ENCODE measurements around the gene INVS.

INVS gene

DNA sequence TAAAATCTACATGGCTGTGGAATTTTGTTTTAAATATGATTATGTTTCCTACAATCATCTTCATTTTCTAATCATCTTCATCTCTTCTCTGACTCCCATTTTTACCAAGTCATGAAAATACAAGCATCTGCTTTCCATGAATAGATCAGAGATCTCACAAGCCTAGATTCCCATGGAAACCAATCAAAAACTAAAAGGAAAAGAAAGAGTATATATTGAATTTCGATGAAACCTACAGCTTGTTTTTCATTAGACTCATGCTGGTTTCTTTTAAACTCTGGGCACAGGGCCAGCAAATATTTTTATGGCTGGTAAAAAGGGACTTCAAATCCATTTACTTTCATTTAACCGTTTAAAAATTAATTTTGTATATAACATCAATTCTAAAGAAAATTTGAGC lies 51.2 kb downstream of the INVS start:
- TF ChIP-seq FOXM1 (IDR thresholded peaks at IDR 0.05; ENCODE audit: borderline replicate concordance, low read depth) (no peak), NFIC (IDR thresholded peaks at IDR 0.05) (0 out of 2 replicates have a peak, but pooled peaks have one; percentile 6)

DNA sequence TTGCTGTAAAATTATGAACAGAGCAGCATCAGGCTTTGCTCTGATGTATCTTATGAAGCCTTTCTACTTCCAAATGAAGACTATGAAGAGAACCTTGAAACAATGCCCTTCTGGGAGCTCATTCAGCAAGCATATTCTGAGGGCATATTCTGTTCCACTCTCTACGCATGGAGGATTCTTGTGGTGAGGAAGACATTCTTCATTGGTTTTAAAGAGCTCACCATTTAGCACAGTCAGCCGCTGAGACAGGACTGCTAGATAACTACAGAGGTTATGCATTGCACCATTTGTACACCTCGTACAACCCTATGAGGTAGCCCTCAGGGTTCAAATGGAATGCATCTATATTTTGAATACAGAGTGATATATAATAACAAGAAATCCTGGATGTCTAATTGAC lies 61.0 kb downstream of the INVS start:
- TF ChIP-seq TAF1 (IDR thresholded peaks at IDR 0.05; ENCODE audit: low read depth) (no peak), CEBPB (IDR thresholded peaks at IDR 0.05) (no peak)

- TF ChIP-seq, protein P1, sequence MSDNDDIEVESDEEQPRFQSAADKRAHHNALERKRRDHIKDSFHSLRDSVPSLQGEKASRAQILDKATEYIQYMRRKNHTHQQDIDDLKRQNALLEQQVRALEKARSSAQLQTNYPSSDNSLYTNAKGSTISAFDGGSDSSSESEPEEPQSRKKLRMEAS (IDR thresholded peaks at IDR 0.05): no peak
- no peak for TF ChIP-seq TEAD4 (IDR thresholded peaks at IDR 0.05)
- no peak for TF ChIP-seq FOXM1 (IDR thresholded peaks at IDR 0.05; ENCODE audit: borderline replicate concordance, low read depth)
- TF ChIP-seq TAF1 (IDR thresholded peaks at IDR 0.05; ENCODE audit: low read depth): no peak
- TF ChIP-seq YY1 (IDR thresholded peaks at IDR 0.05; ENCODE audit: low read depth): no peak
- no peak for TF ChIP-seq USF1 (IDR thresholded peaks at IDR 0.05)
- TF ChIP-seq CEBPB (IDR thresholded peaks at IDR 0.05): no peak
- no peak for TF ChIP-seq RAD21 (IDR thresholded peaks at IDR 0.05; ENCODE audit: low read depth)
- no peak for TF ChIP-seq EGR1 (IDR thresholded peaks at IDR 0.05)
- TF ChIP-seq, protein P2, sequence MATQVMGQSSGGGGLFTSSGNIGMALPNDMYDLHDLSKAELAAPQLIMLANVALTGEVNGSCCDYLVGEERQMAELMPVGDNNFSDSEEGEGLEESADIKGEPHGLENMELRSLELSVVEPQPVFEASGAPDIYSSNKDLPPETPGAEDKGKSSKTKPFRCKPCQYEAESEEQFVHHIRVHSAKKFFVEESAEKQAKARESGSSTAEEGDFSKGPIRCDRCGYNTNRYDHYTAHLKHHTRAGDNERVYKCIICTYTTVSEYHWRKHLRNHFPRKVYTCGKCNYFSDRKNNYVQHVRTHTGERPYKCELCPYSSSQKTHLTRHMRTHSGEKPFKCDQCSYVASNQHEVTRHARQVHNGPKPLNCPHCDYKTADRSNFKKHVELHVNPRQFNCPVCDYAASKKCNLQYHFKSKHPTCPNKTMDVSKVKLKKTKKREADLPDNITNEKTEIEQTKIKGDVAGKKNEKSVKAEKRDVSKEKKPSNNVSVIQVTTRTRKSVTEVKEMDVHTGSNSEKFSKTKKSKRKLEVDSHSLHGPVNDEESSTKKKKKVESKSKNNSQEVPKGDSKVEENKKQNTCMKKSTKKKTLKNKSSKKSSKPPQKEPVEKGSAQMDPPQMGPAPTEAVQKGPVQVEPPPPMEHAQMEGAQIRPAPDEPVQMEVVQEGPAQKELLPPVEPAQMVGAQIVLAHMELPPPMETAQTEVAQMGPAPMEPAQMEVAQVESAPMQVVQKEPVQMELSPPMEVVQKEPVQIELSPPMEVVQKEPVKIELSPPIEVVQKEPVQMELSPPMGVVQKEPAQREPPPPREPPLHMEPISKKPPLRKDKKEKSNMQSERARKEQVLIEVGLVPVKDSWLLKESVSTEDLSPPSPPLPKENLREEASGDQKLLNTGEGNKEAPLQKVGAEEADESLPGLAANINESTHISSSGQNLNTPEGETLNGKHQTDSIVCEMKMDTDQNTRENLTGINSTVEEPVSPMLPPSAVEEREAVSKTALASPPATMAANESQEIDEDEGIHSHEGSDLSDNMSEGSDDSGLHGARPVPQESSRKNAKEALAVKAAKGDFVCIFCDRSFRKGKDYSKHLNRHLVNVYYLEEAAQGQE (IDR thresholded peaks at IDR 0.05; ENCODE audit: low read depth): no peak
- no peak for TF ChIP-seq CREB1 (IDR thresholded peaks at IDR 0.05; ENCODE audit: low read depth)
- TF ChIP-seq EP300 (IDR thresholded peaks at IDR 0.05; ENCODE audit: borderline replicate concordance): no peak
- TF ChIP-seq ZBTB7A (IDR thresholded peaks at IDR 0.05; ENCODE audit: low read depth): no peak
- TF ChIP-seq TCF12 (IDR thresholded peaks at IDR 0.05; ENCODE audit: low read depth): no peak
- TF ChIP-seq NFIC (IDR thresholded peaks at IDR 0.05): no peak
Measured at GRCh38 chr9:100167176-100167575, 68.1 kb downstream of the INVS start.

DNA sequence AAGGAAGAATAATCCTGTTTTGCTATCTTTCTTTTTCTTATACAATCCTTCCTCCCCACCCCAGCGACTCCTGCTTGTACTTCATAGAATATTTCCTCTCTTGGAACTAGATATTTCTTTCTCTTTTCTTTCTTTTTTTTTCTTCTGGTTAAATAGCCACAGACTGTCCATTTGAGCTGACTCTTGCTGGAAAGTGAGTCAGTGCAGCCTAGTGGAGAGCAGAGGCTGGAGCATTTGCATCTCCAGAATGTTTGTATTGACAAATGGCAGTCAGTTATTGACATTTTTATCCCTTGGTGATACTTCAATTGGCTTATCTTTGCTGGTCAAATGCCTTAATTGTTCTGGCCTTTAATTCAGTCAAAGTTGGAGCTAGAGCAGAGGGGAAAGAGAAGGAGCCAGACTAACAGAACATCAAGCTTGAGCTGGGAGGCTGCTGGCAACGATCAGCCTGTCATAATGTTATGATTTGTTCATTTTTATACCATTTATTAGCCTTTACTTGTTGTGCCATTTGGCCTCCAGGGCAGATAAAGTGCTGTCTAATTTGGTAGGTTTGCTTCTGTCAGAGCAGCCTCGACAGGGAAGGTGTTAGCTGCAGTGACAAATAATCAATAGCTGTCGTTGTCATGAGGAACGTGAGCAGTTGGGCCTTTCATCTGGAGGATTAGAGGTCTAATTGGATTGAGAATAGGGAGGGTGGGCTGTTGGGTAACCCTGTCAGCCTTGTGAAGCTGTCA lies 69.0 kb downstream of the INVS start:
- TF ChIP-seq, protein P1 (IDR thresholded peaks at IDR 0.05): no peak
- no peak for TF ChIP-seq TEAD4 (IDR thresholded peaks at IDR 0.05)
- no peak for TF ChIP-seq TAF1 (IDR thresholded peaks at IDR 0.05; ENCODE audit: low read depth)
- TF ChIP-seq USF1 (IDR thresholded peaks at IDR 0.05): no peak
- no peak for TF ChIP-seq NFIC (IDR thresholded peaks at IDR 0.05)
- no peak for TF ChIP-seq YY1 (IDR thresholded peaks at IDR 0.05; ENCODE audit: low read depth)
- TF ChIP-seq EGR1 (IDR thresholded peaks at IDR 0.05): no peak
- no peak for TF ChIP-seq TCF12 (IDR thresholded peaks at IDR 0.05; ENCODE audit: low read depth)
- TF ChIP-seq ZBTB7A (IDR thresholded peaks at IDR 0.05; ENCODE audit: low read depth): no peak
- TF ChIP-seq EP300 (IDR thresholded peaks at IDR 0.05; ENCODE audit: borderline replicate concordance): no peak
- no peak for TF ChIP-seq CREB1 (IDR thresholded peaks at IDR 0.05; ENCODE audit: low read depth)

DNA sequence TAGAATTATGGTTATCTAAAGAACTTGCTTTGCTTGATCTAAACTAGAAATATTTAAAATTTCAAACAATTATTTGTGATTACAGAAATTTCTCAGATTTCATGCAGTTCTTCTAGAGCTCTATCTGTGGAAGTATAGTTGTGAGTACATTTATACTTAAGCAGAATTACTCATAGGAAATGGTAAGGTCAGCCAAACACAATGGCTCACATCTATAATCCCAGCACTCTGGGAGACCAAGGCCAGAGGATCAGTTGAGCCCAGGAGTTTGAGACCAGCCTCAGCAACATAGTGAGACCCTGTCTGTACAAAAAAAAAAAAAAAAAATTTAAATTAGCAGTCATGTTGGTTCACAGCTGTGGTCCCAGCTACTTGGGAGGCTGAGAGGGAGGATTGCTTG lies 71.0 kb downstream of the INVS start:
- TF ChIP-seq NFIC (IDR thresholded peaks at IDR 0.05): no peak

GRCh38 chr9:100170556-100170955 lies 71.5 kb downstream of the INVS start:
- TF ChIP-seq YY1 (IDR thresholded peaks at IDR 0.05; ENCODE audit: low read depth) (no peak), CEBPB (IDR thresholded peaks at IDR 0.05) (no peak), CREB1 (IDR thresholded peaks at IDR 0.05; ENCODE audit: low read depth) (no peak), NFIC (IDR thresholded peaks at IDR 0.05) (no peak), ZBTB7A (IDR thresholded peaks at IDR 0.05; ENCODE audit: low read depth) (no peak), EGR1 (IDR thresholded peaks at IDR 0.05) (no peak), TEAD4 (IDR thresholded peaks at IDR 0.05) (no peak)
- TF ChIP-seq, protein P2 (IDR thresholded peaks at IDR 0.05; ENCODE audit: low read depth): no peak
- TF ChIP-seq, protein P1 (IDR thresholded peaks at IDR 0.05): no peak

Data from Ishikawa (cell line).